ENCODE data around the gene TRMO. TPM values are rescaled to one million over a fixed set of nuclear protein-coding genes. Genes with fewer than 3 reads are reported as not detected.

TRMO gene
- total RNA-seq, 1 experiment from 2014 or later: 10.4 TPM

- Histone ChIP-seq H3K4me1 (ENCODE audit: control insufficient read depth, insufficient read depth, low read length) (no peaks in the 10 kb centered on the region), H3K27me3 (ENCODE audit: control insufficient read depth, insufficient read depth, low read length) (no peaks in the 10 kb centered on the region), H3K9me3 (ENCODE audit: control insufficient read depth, insufficient read depth, low read depth, low read length) (no peaks in the 10 kb centered on the region), H3K4me3 (ENCODE audit: low read depth in 2 of 2, low read length in 2 of 2) (no peak overlapping the region), H3K36me3 (ENCODE audit: control insufficient read depth, insufficient read depth, low read length) (no peaks in the 10 kb centered on the region), H3K27ac (ENCODE audit: low read length) (no peak overlapping the region)
- TF ChIP-seq TCF7L2 (IDR thresholded peaks at IDR 0.05; ENCODE audit: low read depth, low read length): no peak
- no peak for TF ChIP-seq CTCF (IDR thresholded peaks at IDR 0.05)
- no peak for TF ChIP-seq REST (IDR thresholded peaks at IDR 0.05; ENCODE audit: insufficient read depth in 1 of 2, low read depth in 2 of 2, low read length in 1 of 2)
- no peak for TF ChIP-seq SIN3A (IDR thresholded peaks at IDR 0.05; ENCODE audit: borderline replicate concordance, insufficient read depth, low read depth, low read length)
- TF ChIP-seq POLR2AphosphoS5 (IDR thresholded peaks at IDR 0.05; ENCODE audit: low read depth, low read length): no peak
- ChIA-PET CTCF (no interaction called here), POLR2A (no interaction called here)
- DNase-seq (ENCODE audit: low read depth, low spot score): no peak
- in situ Hi-C loops (cut with HindIII; ENCODE audit: low pct_unique_long_range_greater_than_20kb, low sequenced_read_pairs): no loop called here
- no TSS peak for BruUV-seq (replicated peaks)
- ATAC-seq: no peak
- intact Hi-C loops (cut with micrococcal nuclease; ENCODE audit: unreplicated experiment): no loop called here
Measured at GRCh38 chr9:97866300-97866699, 56.0 kb downstream of the TRMO start.

- no TSS peak for BruUV-seq (replicated peaks)
- TF ChIP-seq CTCF (IDR thresholded peaks at IDR 0.05) (no peak), SIN3A (IDR thresholded peaks at IDR 0.05; ENCODE audit: borderline replicate concordance, insufficient read depth, low read depth, low read length) (no peak), POLR2AphosphoS5 (IDR thresholded peaks at IDR 0.05; ENCODE audit: low read depth, low read length) (no peak), REST (IDR thresholded peaks at IDR 0.05; ENCODE audit: insufficient read depth in 1 of 2, low read depth in 2 of 2, low read length in 1 of 2) (no peak), TCF7L2 (IDR thresholded peaks at IDR 0.05; ENCODE audit: low read depth, low read length) (no peak)
- in situ Hi-C loops (cut with HindIII; ENCODE audit: low pct_unique_long_range_greater_than_20kb, low sequenced_read_pairs): no loop called here
- H3K4me1 ChIP-seq (ENCODE audit: control insufficient read depth, insufficient read depth, low read length): no peaks in the 10 kb centered on the region
- H3K9me3 ChIP-seq (ENCODE audit: control insufficient read depth, insufficient read depth, low read depth, low read length): no peaks in the 10 kb centered on the region
- ChIA-PET CTCF (no interaction called here), POLR2A (no interaction called here)
- no peak overlapping the region for H3K4me3 ChIP-seq (ENCODE audit: low read depth in 2 of 2, low read length in 2 of 2)
- DNase-seq (ENCODE audit: low read depth, low spot score) (no peak), ATAC-seq (no peak)
- H3K27me3 ChIP-seq (ENCODE audit: control insufficient read depth, insufficient read depth, low read length): no peaks in the 10 kb centered on the region
- H3K36me3 ChIP-seq (ENCODE audit: control insufficient read depth, insufficient read depth, low read length): no peaks in the 10 kb centered on the region
- H3K27ac ChIP-seq (ENCODE audit: low read length): no peak overlapping the region
- intact Hi-C loops (cut with micrococcal nuclease; ENCODE audit: unreplicated experiment): no loop called here
Measured at GRCh38 chr9:97864396-97864795, 57.9 kb downstream of the TRMO start.

Measured in Panc1 (cell line).